Activated T-cell treated with anti-CD3 and anti-CD28 coated beads for 4 hours (primary cell): ENCODE measurements around the gene TMEM179.
"Not testable (repeated sequence)": the region's sequence is repeated elsewhere in the genome, so short reads cannot be mapped to it uniquely, and the experiment has no call there.

Experiments used
- DNase-seq: peaks from one replicate; pipeline ENCODE4 v3.0.0-alpha.2; 2020

The TMEM179 gene

GRCh38 chr14:104637546-104638003 lies 33.0 kb upstream of the TMEM179 start:
- DNase-seq: no peak

- not testable (repeated sequence) for DNase-seq
Measured at GRCh38 chr14:104636846-104637545, 32.4 kb upstream of the TMEM179 start.

GRCh38 chr14:104636131-104636530 lies 31.6 kb upstream of the TMEM179 start:
- no peak for DNase-seq

GRCh38 chr14:104635717-104636116 lies 31.1 kb upstream of the TMEM179 start:
- DNase-seq: no peak

- DNase-seq: no peak
Measured at GRCh38 chr14:104634886-104635570, 30.5 kb upstream of the TMEM179 start.

GRCh38 chr14:104634138-104634760 lies 29.7 kb upstream of the TMEM179 start:
- DNase-seq: no peak

GRCh38 chr14:104633276-104634137 lies 28.9 kb upstream of the TMEM179 start:
- no peak for DNase-seq

GRCh38 chr14:104632781-104633180 lies 28.2 kb upstream of the TMEM179 start:
- DNase-seq: no peak

GRCh38 chr14:104624939-104625338 lies 20.4 kb upstream of the TMEM179 start:
- DNase-seq: no peak

GRCh38 chr14:104614126-104614812 lies 9.7 kb upstream of the TMEM179 start:
- DNase-seq: no peak

- no peak for DNase-seq
Measured at GRCh38 chr14:104611881-104612280, 7.3 kb upstream of the TMEM179 start.

GRCh38 chr14:104610749-104611310 lies 6.3 kb upstream of the TMEM179 start:
- DNase-seq: no peak

- no peak for DNase-seq
Measured at GRCh38 chr14:104609666-104610065, 5.1 kb upstream of the TMEM179 start.

- no peak for DNase-seq
Measured at GRCh38 chr14:104603711-104604401, 716 bp downstream of the TMEM179 start.

GRCh38 chr14:104602933-104603325 lies 1.6 kb downstream of the TMEM179 start:
- DNase-seq: no peak

GRCh38 chr14:104602315-104602932 lies 2.1 kb downstream of the TMEM179 start:
- no peak for DNase-seq

- no peak for DNase-seq
Measured at GRCh38 chr14:104601786-104602185, 2.8 kb downstream of the TMEM179 start.

GRCh38 chr14:104600805-104601204 lies 3.8 kb downstream of the TMEM179 start:
- no peak for DNase-seq

- DNase-seq: no peak
Measured at GRCh38 chr14:104600141-104600643, 4.4 kb downstream of the TMEM179 start.

- DNase-seq: no peak
Measured at GRCh38 chr14:104599446-104599845, 5.1 kb downstream of the TMEM179 start.

- no peak for DNase-seq
Measured at GRCh38 chr14:104598910-104599273, 5.7 kb downstream of the TMEM179 start.
